Parathyroid adenoma (tissue), 2 donors: ENCODE data around the gene TMEM163.
"Not testable (repeated sequence)": the region's sequence is repeated elsewhere in the genome, so short reads cannot be mapped to it uniquely, and the experiment has no call there.

Source experiments
- H2AFZ ChIP-seq: fragments of 300-600 bp; sonication (generic); one replicate; pipeline ENCODE4 v1.7.0; 2017; ENCODE audit warnings: antibody characterized with exemption, mild to moderate bottlenecking
- H3K27ac ChIP-seq: fragments of 300-600 bp; sonication (generic); one replicate; pipeline ENCODE4 v1.7.0; 2017
- H3K27me3 ChIP-seq: fragments of 300-600 bp; sonication (generic); one replicate; pipeline ENCODE4 v1.7.0; 2017; ENCODE audit warnings: low read length; ENCODE audit not compliant: control insufficient read depth, insufficient read depth
- H3K36me3 ChIP-seq: fragments of 300-600 bp; sonication (generic); one replicate; pipeline ENCODE4 v1.7.0; 2017; ENCODE audit warnings: low read length; ENCODE audit not compliant: control insufficient read depth, insufficient read depth
- H3K4me1 ChIP-seq: fragments of 300-600 bp; sonication (generic); one replicate; pipeline ENCODE4 v1.7.0; 2017; ENCODE audit warnings: control low read depth
- H3K4me2 ChIP-seq: fragments of 300-600 bp; sonication (generic); one replicate; pipeline ENCODE4 v1.7.0; 2017; ENCODE audit warnings: low read length
- H3K4me3 ChIP-seq: fragments of 300-600 bp; sonication (generic); one replicate; pipeline ENCODE4 v1.7.0; 2017; ENCODE audit warnings: low read depth, low read length
- H3K79me2 ChIP-seq: fragments of 300-600 bp; sonication (generic); one replicate; pipeline ENCODE4 v1.7.0; 2017; ENCODE audit warnings: control low read depth
- H3K9ac ChIP-seq: fragments of 300-600 bp; sonication (generic); one replicate; pipeline ENCODE4 v1.7.0; 2017; ENCODE audit warnings: mild to moderate bottlenecking
- H3K9me3 ChIP-seq: fragments of 300-600 bp; sonication (generic); one replicate; pipeline ENCODE4 v1.7.0; 2017; ENCODE audit warnings: low read length; ENCODE audit not compliant: control insufficient read depth
- TF ChIP-seq, protein P1 (sequence below): fragments of 300-600 bp; sonication (generic); IDR thresholded peaks from one replicate; pipeline ENCODE4 v1.7.0; 2017; ENCODE audit warnings: antibody characterized with exemption, mild to moderate bottlenecking
- donor health status: primary hyperparathyroidism.

TMEM163 gene

DNA sequence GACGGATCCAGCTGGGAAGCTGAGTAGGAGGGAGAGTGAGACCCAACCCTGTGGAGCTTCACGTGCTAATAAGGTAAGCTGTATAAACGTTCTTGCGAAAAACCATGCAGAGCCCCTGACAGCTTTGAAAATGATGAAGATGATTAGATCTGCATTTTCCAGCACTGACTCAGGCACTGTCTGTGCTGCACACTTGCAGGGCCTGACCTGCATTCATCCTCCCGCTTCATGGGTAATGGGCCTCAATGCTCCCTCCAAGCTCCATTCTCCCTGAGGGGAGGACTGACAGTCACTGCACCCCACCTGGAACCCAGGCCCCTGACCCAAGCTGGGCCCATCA, 205.4 kb downstream of the TMEM163 start:
- Histone ChIP-seq H3K4me3 (no peak overlapping the region), H3K36me3 (no peaks in the 10 kb centered on the region), H2AFZ (no peak overlapping the region), H3K4me2 (no peak overlapping the region), H3K9me3 (no peaks in the 10 kb centered on the region), H3K79me2 (no peaks in the 10 kb centered on the region), H3K27ac (no peak overlapping the region), H3K9ac (no peak overlapping the region), H3K27me3 (no peaks in the 10 kb centered on the region), H3K4me1 (no peaks in the 10 kb centered on the region)
- TF ChIP-seq, protein P1, sequence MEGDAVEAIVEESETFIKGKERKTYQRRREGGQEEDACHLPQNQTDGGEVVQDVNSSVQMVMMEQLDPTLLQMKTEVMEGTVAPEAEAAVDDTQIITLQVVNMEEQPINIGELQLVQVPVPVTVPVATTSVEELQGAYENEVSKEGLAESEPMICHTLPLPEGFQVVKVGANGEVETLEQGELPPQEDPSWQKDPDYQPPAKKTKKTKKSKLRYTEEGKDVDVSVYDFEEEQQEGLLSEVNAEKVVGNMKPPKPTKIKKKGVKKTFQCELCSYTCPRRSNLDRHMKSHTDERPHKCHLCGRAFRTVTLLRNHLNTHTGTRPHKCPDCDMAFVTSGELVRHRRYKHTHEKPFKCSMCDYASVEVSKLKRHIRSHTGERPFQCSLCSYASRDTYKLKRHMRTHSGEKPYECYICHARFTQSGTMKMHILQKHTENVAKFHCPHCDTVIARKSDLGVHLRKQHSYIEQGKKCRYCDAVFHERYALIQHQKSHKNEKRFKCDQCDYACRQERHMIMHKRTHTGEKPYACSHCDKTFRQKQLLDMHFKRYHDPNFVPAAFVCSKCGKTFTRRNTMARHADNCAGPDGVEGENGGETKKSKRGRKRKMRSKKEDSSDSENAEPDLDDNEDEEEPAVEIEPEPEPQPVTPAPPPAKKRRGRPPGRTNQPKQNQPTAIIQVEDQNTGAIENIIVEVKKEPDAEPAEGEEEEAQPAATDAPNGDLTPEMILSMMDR = no peak

GRCh38 chr2:134512734-134513464, 205.9 kb downstream of the TMEM163 start:
- H3K79me2 ChIP-seq = no peaks in the 10 kb centered on the region
- H3K9me3 ChIP-seq = no peaks in the 10 kb centered on the region
- no peak overlapping the region for H3K27ac ChIP-seq
- H3K4me2 ChIP-seq = no peak overlapping the region
- no peaks in the 10 kb centered on the region for H3K27me3 ChIP-seq
- TF ChIP-seq, protein P1 = no peak
- no peaks in the 10 kb centered on the region for H3K36me3 ChIP-seq
- no peak overlapping the region for H3K9ac ChIP-seq
- H2AFZ ChIP-seq = no peak overlapping the region
- no peaks in the 10 kb centered on the region for H3K4me1 ChIP-seq
- H3K4me3 ChIP-seq = no peak overlapping the region

DNA sequence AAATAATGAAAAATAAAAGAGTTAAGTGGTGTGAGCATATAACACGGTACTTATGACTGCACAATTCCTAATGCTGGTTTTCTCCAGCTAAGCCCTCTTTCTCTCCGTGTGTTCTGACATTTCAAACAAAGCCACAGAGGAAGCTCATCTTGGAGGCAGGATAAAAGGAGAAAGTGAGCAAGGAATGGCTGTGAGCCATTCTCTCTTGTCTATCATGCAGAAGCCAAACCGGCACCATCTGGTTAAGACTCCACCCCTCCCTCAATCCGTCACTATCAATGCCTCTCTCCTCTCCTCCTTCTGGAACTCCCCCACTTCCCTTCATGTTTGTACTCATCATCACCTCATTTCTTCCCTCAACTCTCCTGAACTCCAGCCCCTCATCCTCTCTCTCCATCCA, 210.4 kb downstream of the TMEM163 start:
- Histone ChIP-seq H3K79me2 (no peaks in the 10 kb centered on the region), H3K27me3 (no peaks in the 10 kb centered on the region), H3K4me3 (no peak overlapping the region), H3K4me1 (no peaks in the 10 kb centered on the region), H3K4me2 (no peak overlapping the region), H3K27ac (no peak overlapping the region), H2AFZ (no peak overlapping the region), H3K36me3 (no peaks in the 10 kb centered on the region), H3K9ac (no peak overlapping the region), H3K9me3 (no peaks in the 10 kb centered on the region)
- TF ChIP-seq, protein P1 = no peak

DNA sequence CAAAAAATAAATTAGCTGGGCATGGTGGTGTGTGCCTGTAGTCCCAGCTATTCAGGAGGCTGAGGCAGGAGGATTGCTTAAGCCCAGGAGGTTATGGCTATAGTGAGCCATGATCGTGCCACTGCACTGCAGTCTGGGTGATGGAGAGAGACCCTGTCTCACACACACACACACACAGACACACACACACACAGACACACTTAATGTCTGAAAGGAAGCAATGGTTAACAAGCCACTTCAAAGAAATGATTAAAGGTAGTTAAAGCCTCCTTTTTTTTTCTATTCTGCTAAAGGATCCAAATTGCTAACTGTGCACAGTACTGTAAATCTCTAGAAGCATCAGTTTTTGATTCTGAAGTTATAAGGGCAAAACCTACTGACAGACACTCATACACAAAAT, 211.1 kb downstream of the TMEM163 start:
- Histone ChIP-seq H3K9me3 (no peaks in the 10 kb centered on the region), H3K4me3 (no peak overlapping the region), H3K79me2 (no peaks in the 10 kb centered on the region), H3K9ac (no peak overlapping the region), H3K4me1 (no peaks in the 10 kb centered on the region), H3K36me3 (no peaks in the 10 kb centered on the region), H3K27me3 (no peaks in the 10 kb centered on the region), H3K4me2 (no peak overlapping the region), H3K27ac (no peak overlapping the region), H2AFZ (no peak overlapping the region)
- TF ChIP-seq, protein P1 = no peak

DNA sequence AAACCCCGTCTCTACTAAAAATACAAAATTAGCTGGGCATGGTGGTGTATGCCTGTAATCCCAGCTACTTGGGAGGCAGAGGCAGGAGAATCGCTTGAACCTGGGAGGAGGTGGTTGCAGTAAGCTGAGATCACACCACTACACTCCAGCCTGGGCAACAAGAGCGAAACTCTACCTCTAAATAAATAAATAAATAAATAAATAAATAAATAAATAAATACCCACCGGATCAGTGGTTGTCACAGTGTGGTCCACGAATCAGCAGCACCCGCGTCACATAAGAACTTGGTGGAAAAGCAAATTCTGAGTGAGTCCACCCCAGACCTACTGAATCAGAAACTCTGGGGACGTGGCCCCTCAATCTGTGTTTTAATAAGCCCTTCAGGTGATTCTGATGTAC, 211.6 kb downstream of the TMEM163 start:
- not testable (repeated sequence) for H3K27ac ChIP-seq, H3K27me3 ChIP-seq, H3K79me2 ChIP-seq, H3K36me3 ChIP-seq, H2AFZ ChIP-seq, H3K9ac ChIP-seq, H3K9me3 ChIP-seq, H3K4me1 ChIP-seq, H3K4me2 ChIP-seq, H3K4me3 ChIP-seq
